ENCODE results near the gene NPHP4. TPM values are rescaled to one million over a fixed set of nuclear protein-coding genes. Genes with fewer than 3 reads are reported as not detected.

Gene NPHP4
- polyA plus RNA-seq, 4 donors: 1.4 to 10.0 (median 2.8) TPM

DNA sequence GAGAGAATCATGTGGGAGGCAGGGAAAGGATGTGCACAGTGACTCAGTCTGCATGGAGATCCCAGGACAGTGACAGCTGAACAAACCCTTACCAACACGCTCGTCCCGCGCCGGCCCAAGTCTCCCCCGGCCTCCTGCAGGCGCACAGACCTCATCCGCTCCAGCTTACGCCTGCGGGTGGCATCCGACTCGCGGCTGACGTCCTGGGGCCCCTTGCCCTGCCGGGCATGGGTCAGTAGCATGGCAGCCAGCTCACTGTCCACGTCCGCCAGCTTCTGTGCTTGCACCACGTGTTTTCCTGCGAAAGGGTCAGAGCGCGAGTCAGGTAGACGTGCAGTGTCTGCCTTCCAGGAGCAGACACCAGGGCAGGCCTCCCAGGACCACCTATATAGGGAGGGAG, 115.2 kb downstream of the NPHP4 start:
- H3K27ac ChIP-seq (ENCODE audit: low read depth in 1 of 3, low read length in 2 of 3): no peak overlapping the region
- 88 to 90% (median 88%) methylated on average over 22 of the region's 22 CpGs for WGBS, 3 donors
- no peaks in the 10 kb centered on the region for H3K27me3 ChIP-seq (ENCODE audit: control insufficient read depth in 3 of 3, insufficient read depth in 3 of 3, low read length in 3 of 3)
- H3K4me1 ChIP-seq (ENCODE audit: control insufficient read depth in 3 of 3, insufficient read depth in 2 of 3, low read depth in 1 of 3, low read length in 2 of 3): no peaks in the 10 kb centered on the region
- DNase-seq (no peak), FAIRE-seq (no peak)
- H3K4me3 ChIP-seq (ENCODE audit: low read depth in 1 of 3, low read length in 3 of 3): no peak overlapping the region
- peaks cover 0 to 73% (median 8%) of the 10 kb centered on the region in 3 donors for H3K36me3 ChIP-seq (ENCODE audit: control insufficient read depth in 3 of 3, insufficient read depth in 2 of 3, low read depth in 1 of 3, low read length in 3 of 3)
- peaks cover 0 to 7% of the 10 kb centered on the region in 2 donors for H3K9me3 ChIP-seq (ENCODE audit: control insufficient read depth in 2 of 2, insufficient read depth in 1 of 2, low read depth in 1 of 2, low read length in 1 of 2)

DNA sequence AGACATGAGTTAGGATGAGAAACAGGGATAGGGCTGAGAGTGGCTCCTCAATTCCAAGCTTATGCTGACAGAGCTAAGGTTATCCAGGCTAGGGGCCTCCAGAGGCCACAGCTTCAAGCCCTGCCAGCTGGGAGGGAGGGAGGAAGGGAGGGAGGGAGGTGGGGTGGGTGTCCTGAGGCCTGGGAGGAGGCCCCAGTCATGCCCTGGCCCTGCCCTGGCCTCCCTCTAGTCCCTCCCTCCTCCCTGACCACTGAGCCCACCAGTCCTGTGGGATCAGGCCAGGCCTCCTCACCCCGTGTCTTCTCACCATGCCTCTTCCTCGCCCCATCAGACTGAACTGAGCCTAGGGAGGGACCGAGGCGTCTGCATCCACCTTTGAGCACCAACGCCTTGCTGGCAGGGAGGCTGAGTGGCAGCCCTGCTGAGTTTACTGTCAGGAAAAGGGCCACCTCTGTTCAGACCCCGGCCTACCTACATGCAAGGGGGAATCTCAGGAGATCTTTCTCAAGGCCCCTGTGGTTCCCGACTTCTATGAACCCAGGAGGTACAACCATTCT, 116.1 kb downstream of the NPHP4 start:
- Histone ChIP-seq H3K9me3 (ENCODE audit: control insufficient read depth in 2 of 2, insufficient read depth in 1 of 2, low read depth in 1 of 2, low read length in 1 of 2) (peaks cover 0 to 7% of the 10 kb centered on the region in 2 donors), H3K27ac (ENCODE audit: low read depth in 1 of 3, low read length in 2 of 3) (no peak overlapping the region), H3K27me3 (ENCODE audit: control insufficient read depth in 3 of 3, insufficient read depth in 3 of 3, low read length in 3 of 3) (no peaks in the 10 kb centered on the region), H3K4me3 (ENCODE audit: low read depth in 1 of 3, low read length in 3 of 3) (no peak overlapping the region), H3K4me1 (ENCODE audit: control insufficient read depth in 3 of 3, insufficient read depth in 2 of 3, low read depth in 1 of 3, low read length in 2 of 3) (no peaks in the 10 kb centered on the region), H3K36me3 (ENCODE audit: control insufficient read depth in 3 of 3, insufficient read depth in 2 of 3, low read depth in 1 of 3, low read length in 3 of 3) (peaks cover 0 to 70% (median 8%) of the 10 kb centered on the region in 3 donors)
- WGBS, 3 donors: 91 to 94% (median 91%) methylated on average over 7 of the region's 7 CpGs
- DNase-seq: no peak
- FAIRE-seq: no peak

DNA sequence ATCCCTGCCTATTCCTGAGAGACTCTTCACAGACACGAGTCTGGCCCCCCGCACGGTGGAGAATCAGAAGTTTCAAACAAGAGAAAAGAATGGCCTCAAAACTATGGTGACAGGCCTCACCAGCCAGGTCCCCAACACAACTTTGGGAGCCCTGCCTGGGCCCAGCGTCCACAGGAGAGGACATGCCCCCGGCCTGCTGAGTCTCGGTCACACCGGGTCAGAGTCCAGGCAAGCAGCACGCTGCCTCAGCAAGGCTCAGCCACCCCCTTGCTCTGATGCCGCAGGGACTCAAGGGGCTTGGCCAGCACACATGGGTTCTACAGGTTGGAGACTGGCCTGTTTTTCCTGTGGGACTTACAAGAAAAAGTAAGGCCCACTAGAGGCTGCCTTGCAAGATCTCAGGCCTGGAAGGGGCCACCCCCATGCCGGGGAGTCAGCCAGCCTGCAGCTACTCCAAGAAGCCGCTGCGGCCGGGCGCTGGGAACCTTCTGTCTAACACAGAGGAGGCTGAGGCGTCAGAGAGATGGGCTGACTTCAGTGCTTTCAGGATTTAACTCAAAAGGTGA, 116.8 kb downstream of the NPHP4 start:
- peaks cover 0 to 74% (median 8%) of the 10 kb centered on the region in 3 donors for H3K36me3 ChIP-seq (ENCODE audit: control insufficient read depth in 3 of 3, insufficient read depth in 2 of 3, low read depth in 1 of 3, low read length in 3 of 3)
- 95 to 97% (median 96%) methylated on average over 15 of the region's 15 CpGs for WGBS, 3 donors
- H3K27me3 ChIP-seq (ENCODE audit: control insufficient read depth in 3 of 3, insufficient read depth in 3 of 3, low read length in 3 of 3): no peaks in the 10 kb centered on the region
- FAIRE-seq (no peak), DNase-seq (no peak)
- H3K4me1 ChIP-seq (ENCODE audit: control insufficient read depth in 3 of 3, insufficient read depth in 2 of 3, low read depth in 1 of 3, low read length in 2 of 3): no peaks in the 10 kb centered on the region
- no peak overlapping the region for H3K27ac ChIP-seq (ENCODE audit: low read depth in 1 of 3, low read length in 2 of 3)
- no peak overlapping the region for H3K4me3 ChIP-seq (ENCODE audit: low read depth in 1 of 3, low read length in 3 of 3)
- H3K9me3 ChIP-seq (ENCODE audit: control insufficient read depth in 2 of 2, insufficient read depth in 1 of 2, low read depth in 1 of 2, low read length in 1 of 2): peaks cover 0 to 7% of the 10 kb centered on the region in 2 donors

DNA sequence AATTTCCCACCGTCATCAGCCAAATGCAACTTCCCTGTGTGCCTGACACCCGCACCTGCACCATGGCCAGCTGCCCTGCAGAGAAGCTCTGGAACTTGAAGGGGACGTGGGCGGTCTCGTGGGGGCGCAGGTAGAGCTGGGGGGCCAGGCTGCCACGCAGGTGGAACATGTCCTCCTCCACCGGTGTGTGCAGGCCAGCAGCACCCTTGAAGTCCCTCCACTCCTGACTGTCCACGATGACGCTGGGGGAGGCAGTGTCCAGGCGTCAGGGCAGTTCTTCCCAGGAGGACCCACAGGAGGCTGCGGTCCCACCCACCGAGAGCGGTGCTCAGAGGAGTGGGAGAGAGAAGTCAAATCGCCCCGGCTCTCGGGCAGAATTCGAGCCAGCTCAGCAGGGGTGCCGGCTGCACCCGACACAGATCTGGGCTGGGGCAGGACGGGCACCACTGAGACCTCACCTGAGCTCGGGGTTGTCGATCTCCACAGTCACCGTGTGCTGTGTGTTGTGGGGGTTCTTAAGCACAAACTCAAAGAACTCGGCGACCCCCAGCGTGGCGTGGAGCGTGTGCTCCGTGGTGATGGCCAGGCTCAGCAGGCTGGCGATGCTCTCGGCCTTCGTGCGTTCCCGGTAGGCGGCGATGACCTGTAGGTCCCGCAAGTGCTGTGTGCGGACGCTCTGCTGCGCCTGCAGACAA, 117.7 kb downstream of the NPHP4 start:
- Histone ChIP-seq H3K27ac (ENCODE audit: low read depth in 1 of 3, low read length in 2 of 3) (no peak overlapping the region), H3K4me1 (ENCODE audit: control insufficient read depth in 3 of 3, insufficient read depth in 2 of 3, low read depth in 1 of 3, low read length in 2 of 3) (no peaks in the 10 kb centered on the region), H3K36me3 (ENCODE audit: control insufficient read depth in 3 of 3, insufficient read depth in 2 of 3, low read depth in 1 of 3, low read length in 3 of 3) (peaks cover 0 to 67% (median 8%) of the 10 kb centered on the region in 3 donors), H3K4me3 (ENCODE audit: low read depth in 1 of 3, low read length in 3 of 3) (no peak overlapping the region), H3K27me3 (ENCODE audit: control insufficient read depth in 3 of 3, insufficient read depth in 3 of 3, low read length in 3 of 3) (no peaks in the 10 kb centered on the region), H3K9me3 (ENCODE audit: control insufficient read depth in 2 of 2, insufficient read depth in 1 of 2, low read depth in 1 of 2, low read length in 1 of 2) (peaks cover 0 to 6% of the 10 kb centered on the region in 2 donors)
- FAIRE-seq (no peak), DNase-seq (no peak)
- WGBS, 3 donors: 95 to 98% (median 97%) methylated on average over 41 of the region's 41 CpGs

DNA sequence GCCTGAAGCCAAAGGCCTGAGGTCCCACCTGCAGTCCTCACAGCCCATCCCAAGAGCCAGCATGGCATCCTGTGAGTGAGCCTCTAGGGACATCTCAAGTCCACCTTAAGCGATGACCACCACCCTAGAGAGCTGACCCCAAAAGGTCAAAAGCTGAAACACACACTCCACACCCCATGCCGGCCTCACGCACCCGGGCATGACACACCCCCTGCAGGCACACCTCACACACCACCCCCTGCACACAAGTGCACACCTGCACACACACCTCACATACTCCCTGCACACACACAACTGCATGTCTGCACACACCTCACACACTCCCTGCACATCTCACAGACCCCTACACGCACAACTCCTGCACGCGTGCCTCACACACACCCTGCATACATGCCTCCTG, 118.7 kb downstream of the NPHP4 start:
- no peak for FAIRE-seq
- no peak overlapping the region for H3K4me3 ChIP-seq (ENCODE audit: low read depth in 1 of 3, low read length in 3 of 3)
- no peaks in the 10 kb centered on the region for H3K4me1 ChIP-seq (ENCODE audit: control insufficient read depth in 3 of 3, insufficient read depth in 2 of 3, low read depth in 1 of 3, low read length in 2 of 3)
- H3K27ac ChIP-seq (ENCODE audit: low read depth in 1 of 3, low read length in 2 of 3): no peak overlapping the region
- peaks cover 0 to 60% (median 3%) of the 10 kb centered on the region in 3 donors for H3K36me3 ChIP-seq (ENCODE audit: control insufficient read depth in 3 of 3, insufficient read depth in 2 of 3, low read depth in 1 of 3, low read length in 3 of 3)
- no peaks in the 10 kb centered on the region for H3K27me3 ChIP-seq (ENCODE audit: control insufficient read depth in 3 of 3, insufficient read depth in 3 of 3, low read length in 3 of 3)
- peaks cover 0 to 5% of the 10 kb centered on the region in 2 donors for H3K9me3 ChIP-seq (ENCODE audit: control insufficient read depth in 2 of 2, insufficient read depth in 1 of 2, low read depth in 1 of 2, low read length in 1 of 2)
- no peak for DNase-seq
- WGBS, 3 donors: 88 to 99% (median 94%) methylated on average over 7 of the region's 7 CpGs

DNA sequence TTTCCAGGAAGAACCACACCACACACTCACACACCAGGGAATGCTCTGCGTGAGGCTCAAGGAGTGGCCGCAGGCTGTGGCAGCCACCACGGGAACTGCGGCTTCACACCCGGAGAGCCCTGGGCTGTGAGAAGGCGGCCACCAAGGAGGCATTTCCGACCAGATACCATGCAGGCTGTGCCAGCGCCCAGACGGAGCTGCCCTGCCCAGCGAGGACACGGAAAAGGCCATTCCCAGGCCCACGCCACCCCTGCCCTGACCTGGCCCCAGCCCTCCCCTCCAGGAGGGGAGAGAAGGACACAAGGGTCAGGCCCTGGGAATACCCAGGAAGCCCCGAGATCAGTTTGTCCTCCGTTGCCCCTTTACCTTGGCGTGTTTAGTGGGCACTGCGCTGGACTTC, 119.3 kb downstream of the NPHP4 start:
- Histone ChIP-seq H3K4me1 (ENCODE audit: control insufficient read depth in 3 of 3, insufficient read depth in 2 of 3, low read depth in 1 of 3, low read length in 2 of 3) (no peaks in the 10 kb centered on the region), H3K27me3 (ENCODE audit: control insufficient read depth in 3 of 3, insufficient read depth in 3 of 3, low read length in 3 of 3) (no peaks in the 10 kb centered on the region), H3K4me3 (ENCODE audit: low read depth in 1 of 3, low read length in 3 of 3) (no peak overlapping the region), H3K36me3 (ENCODE audit: control insufficient read depth in 3 of 3, insufficient read depth in 2 of 3, low read depth in 1 of 3, low read length in 3 of 3) (peaks cover 0 to 56% (median 3%) of the 10 kb centered on the region in 3 donors), H3K9me3 (ENCODE audit: control insufficient read depth in 2 of 2, insufficient read depth in 1 of 2, low read depth in 1 of 2, low read length in 1 of 2) (peaks cover 0 to 5% of the 10 kb centered on the region in 2 donors), H3K27ac (ENCODE audit: low read depth in 1 of 3, low read length in 2 of 3) (no peak overlapping the region)
- 96 to 97% (median 97%) methylated on average over 16 of the region's 16 CpGs for WGBS, 3 donors
- no peak for FAIRE-seq
- DNase-seq: no peak

DNA sequence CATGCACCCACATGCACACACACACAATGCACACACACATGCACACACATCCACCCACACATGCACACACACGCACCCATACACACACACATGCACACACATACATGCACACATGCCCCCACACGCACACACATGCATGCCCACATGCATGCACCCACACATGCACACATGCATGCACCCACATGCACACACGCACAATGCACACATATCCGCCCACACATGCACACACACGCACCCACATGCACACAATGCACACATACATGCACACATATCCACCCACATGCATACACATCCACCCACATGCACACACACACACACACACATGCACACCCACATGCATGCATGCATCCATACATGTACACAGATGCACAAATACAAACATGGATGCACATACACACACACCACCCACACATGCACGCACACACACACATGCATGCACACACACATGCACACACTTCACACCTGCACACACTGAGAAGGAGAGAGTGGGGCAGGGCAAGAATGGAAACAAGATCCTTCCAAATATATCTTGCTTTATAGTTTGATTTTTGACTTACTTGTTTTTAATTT, 123.2 kb downstream of the NPHP4 start:
- Histone ChIP-seq H3K27ac (ENCODE audit: low read depth in 1 of 3, low read length in 2 of 3) (no peak overlapping the region), H3K36me3 (ENCODE audit: control insufficient read depth in 3 of 3, insufficient read depth in 2 of 3, low read depth in 1 of 3, low read length in 3 of 3) (peaks cover 0 to 44% (median 0%) of the 10 kb centered on the region in 3 donors), H3K4me3 (ENCODE audit: low read depth in 1 of 3, low read length in 3 of 3) (no peak overlapping the region), H3K9me3 (ENCODE audit: control insufficient read depth in 2 of 2, insufficient read depth in 1 of 2, low read depth in 1 of 2, low read length in 1 of 2) (peaks cover 0 to 5% of the 10 kb centered on the region in 2 donors), H3K4me1 (ENCODE audit: control insufficient read depth in 3 of 3, insufficient read depth in 2 of 3, low read depth in 1 of 3, low read length in 2 of 3) (no peaks in the 10 kb centered on the region), H3K27me3 (ENCODE audit: control insufficient read depth in 3 of 3, insufficient read depth in 3 of 3, low read length in 3 of 3) (no peaks in the 10 kb centered on the region)
- DNase-seq (no peak), FAIRE-seq (no peak)
- 87 to 99% (median 98%) methylated on average over 6 of the region's 6 CpGs for WGBS, 3 donors

DNA sequence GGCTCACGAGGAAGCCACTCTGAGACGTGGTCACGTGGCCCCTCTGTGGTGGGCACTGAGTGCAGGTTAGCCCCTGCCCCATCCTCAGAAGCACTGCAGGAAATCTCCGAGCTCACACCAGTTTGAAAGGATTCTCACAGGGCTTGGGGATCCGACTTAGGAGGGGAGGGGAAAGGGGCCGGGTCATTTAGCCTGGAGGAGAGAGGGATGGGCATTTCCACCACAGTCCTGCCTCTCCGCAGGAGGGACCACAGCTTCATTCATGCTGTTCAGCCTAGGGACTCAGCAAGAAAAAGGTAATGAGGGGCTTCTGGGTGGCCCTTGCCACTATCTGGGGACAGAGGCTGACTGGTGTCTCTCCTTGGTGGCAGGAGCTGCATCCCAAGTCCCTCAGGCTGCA, 126.5 kb downstream of the NPHP4 start:
- FAIRE-seq (no peak), DNase-seq (no peak)
- peaks cover 0 to 43% (median 0%) of the 10 kb centered on the region in 3 donors for H3K36me3 ChIP-seq (ENCODE audit: control insufficient read depth in 3 of 3, insufficient read depth in 2 of 3, low read depth in 1 of 3, low read length in 3 of 3)
- H3K4me1 ChIP-seq (ENCODE audit: control insufficient read depth in 3 of 3, insufficient read depth in 2 of 3, low read depth in 1 of 3, low read length in 2 of 3): no peaks in the 10 kb centered on the region
- 88 to 92% (median 91%) methylated on average over 7 of the region's 7 CpGs for WGBS, 3 donors
- no peak overlapping the region for H3K27ac ChIP-seq (ENCODE audit: low read depth in 1 of 3, low read length in 2 of 3)
- no peak overlapping the region for H3K4me3 ChIP-seq (ENCODE audit: low read depth in 1 of 3, low read length in 3 of 3)
- no peaks in the 10 kb centered on the region for H3K27me3 ChIP-seq (ENCODE audit: control insufficient read depth in 3 of 3, insufficient read depth in 3 of 3, low read length in 3 of 3)
- H3K9me3 ChIP-seq (ENCODE audit: control insufficient read depth in 2 of 2, insufficient read depth in 1 of 2, low read depth in 1 of 2, low read length in 1 of 2): peaks cover 0 to 5% of the 10 kb centered on the region in 2 donors

All from small intestine (tissue), 7 donors.